ENCODE measurements around the gene ZNF629. TPM values are rescaled to one million over a fixed set of nuclear protein-coding genes. Genes with fewer than 3 reads are reported as not detected.

Gene ZNF629
- polyA plus RNA-seq, 1 of the 3 experiments (the other 2 are of a cell fraction) = 4.7 TPM

DNA sequence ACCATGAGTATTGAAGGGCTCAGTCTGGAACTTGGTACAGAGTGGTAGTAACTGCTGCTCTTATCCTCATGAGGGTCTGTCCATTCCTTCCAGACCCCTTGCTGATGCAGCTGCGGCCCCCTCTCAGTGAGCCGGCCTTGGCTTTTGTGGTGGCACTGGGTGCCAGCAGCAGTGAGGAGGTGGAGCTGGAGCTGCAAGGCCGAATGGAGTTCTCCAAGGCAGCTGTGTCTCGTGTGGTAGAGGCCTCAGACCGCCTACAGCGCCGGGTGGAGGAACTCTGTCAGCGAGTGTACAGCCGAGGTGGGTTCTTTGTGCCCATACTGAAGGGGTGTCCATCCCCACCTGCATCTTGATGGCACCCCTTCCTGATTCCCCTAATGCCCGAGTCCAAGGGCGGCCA, 22.9 kb downstream of the ZNF629 start (continued):
- TF ChIP-seq, protein P1, sequence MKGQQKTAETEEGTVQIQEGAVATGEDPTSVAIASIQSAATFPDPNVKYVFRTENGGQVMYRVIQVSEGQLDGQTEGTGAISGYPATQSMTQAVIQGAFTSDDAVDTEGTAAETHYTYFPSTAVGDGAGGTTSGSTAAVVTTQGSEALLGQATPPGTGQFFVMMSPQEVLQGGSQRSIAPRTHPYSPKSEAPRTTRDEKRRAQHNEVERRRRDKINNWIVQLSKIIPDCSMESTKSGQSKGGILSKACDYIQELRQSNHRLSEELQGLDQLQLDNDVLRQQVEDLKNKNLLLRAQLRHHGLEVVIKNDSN (IDR thresholded peaks at IDR 0.05; ENCODE audit: borderline replicate concordance, low read depth) = no peak
- TF ChIP-seq NRF1 (IDR thresholded peaks at IDR 0.05; ENCODE audit: low read depth, low read length) (no peak), RXRA (IDR thresholded peaks at IDR 0.05; ENCODE audit: borderline replicate concordance, low read depth) (no peak)
- TF ChIP-seq, protein P2, sequence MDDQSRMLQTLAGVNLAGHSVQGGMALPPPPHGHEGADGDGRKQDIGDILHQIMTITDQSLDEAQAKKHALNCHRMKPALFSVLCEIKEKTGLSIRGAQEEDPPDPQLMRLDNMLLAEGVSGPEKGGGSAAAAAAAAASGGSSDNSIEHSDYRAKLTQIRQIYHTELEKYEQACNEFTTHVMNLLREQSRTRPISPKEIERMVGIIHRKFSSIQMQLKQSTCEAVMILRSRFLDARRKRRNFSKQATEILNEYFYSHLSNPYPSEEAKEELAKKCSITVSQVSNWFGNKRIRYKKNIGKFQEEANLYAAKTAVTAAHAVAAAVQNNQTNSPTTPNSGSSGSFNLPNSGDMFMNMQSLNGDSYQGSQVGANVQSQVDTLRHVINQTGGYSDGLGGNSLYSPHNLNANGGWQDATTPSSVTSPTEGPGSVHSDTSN (IDR thresholded peaks at IDR 0.05) = no peak

DNA sequence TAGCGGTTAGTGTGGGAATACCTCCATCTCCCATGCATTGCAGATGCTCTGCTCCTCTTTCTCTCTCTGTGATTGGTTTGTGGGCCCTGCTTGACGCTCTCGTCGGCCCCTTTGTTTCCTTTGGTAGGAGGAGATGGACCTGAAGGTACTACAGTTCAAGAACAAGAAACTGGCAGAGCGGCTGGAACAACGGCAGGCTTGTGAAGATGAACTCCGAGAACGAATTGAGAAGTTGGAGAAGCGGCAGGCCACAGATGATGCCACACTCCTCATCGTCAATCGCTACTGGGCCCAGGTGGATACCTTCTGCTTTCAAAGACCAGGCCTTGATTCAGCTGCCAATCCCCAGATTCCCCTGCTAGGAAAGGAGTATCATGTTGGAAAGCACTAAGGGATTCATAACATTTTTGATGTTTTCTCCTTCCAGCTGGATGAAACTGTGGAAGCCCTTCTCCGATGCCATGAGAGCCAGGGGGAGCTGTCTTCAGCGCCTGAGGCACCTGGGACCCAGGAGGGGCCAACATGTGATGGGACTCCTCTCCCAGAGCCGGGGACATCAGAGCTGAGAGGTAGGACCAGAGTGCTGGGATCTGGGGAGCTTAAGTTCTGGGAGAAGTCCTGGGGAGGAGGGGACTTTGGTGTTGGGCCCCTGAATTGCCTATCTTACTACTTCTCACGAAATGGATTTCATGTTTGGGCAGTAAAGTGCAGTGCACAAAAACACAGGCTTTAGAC, 23.8 kb downstream of the ZNF629 start:
- H3K27ac ChIP-seq (ENCODE audit: low read depth in 2 of 2, low read length in 1 of 2) = peak overlapping the region in 1 of 2 experiments; percentile 79; a peak in 1 of 4 replicates
- H3K9me3 ChIP-seq = no peaks in the 10 kb centered on the region
- H3K36me3 ChIP-seq (replicated peaks in 1 of 2; ENCODE audit: control insufficient read depth in 1 of 2, insufficient read depth in 2 of 2, low read length in 1 of 2) = peaks cover 37 to 63% of the 10 kb centered on the region in 2 experiments
- 48% methylated on average over 15 of the region's 15 CpGs for WGBS (ENCODE audit: low lambda C conversion rate)
- no peaks in the 10 kb centered on the region for H3K27me3 ChIP-seq (ENCODE audit: insufficient read depth)
- POLR2A ChIA-PET = interaction anchor here (1.1 kb wide), 1 partner anchor 12 kb away, joined by 5 read pairs; no protein-coding TSS in a partner anchor
- peak overlapping the region; percentile 98 for H3K4me2 ChIP-seq
- peaks cover 7% of the 10 kb centered on the region for H3F3A ChIP-seq (replicated peaks; ENCODE audit: insufficient read depth)
- H3K9ac ChIP-seq = peak overlapping the region; percentile 89
- H2AFZ ChIP-seq (ENCODE audit: low read depth) = no peak overlapping the region
- peaks cover 15 to 26% of the 10 kb centered on the region in 2 experiments for H3K4me1 ChIP-seq (ENCODE audit: control insufficient read depth in 1 of 2, insufficient read depth in 2 of 2, low read depth in 1 of 2, low read length in 1 of 2)
- H3K9me2 ChIP-seq = no peaks in the 10 kb centered on the region
- TF ChIP-seq SIN3A (IDR thresholded peaks at IDR 0.05; ENCODE audit: borderline replicate concordance, low read depth, low read length) (no peak), POLR2AphosphoS5 (IDR thresholded peaks at IDR 0.05; ENCODE audit: low read depth, low read length) (no peak), ELF1 (IDR thresholded peaks at IDR 0.05) (no peak), NFIC (IDR thresholded peaks at IDR 0.05; ENCODE audit: borderline replicate concordance) (no peak), GABPA (IDR thresholded peaks at IDR 0.05; ENCODE audit: low read depth) (no peak), RFX5 (IDR thresholded peaks at IDR 0.05; ENCODE audit: low read length) (no peak), EZH2phosphoT487 (IDR thresholded peaks at IDR 0.05; ENCODE audit: borderline replicate concordance, low read depth) (no peak), MEF2A (IDR thresholded peaks at IDR 0.05; ENCODE audit: borderline replicate concordance, low read depth) (no peak), RAD21 (IDR thresholded peaks at IDR 0.05; ENCODE audit: low read length) (no peak), SMC3 (IDR thresholded peaks at IDR 0.05; ENCODE audit: low read depth, low read length) (no peak), NRF1 (IDR thresholded peaks at IDR 0.05; ENCODE audit: low read depth, low read length) (no peak)
- TF ChIP-seq, protein P1 (IDR thresholded peaks at IDR 0.05; ENCODE audit: borderline replicate concordance, low read depth) = no peak
- TF ChIP-seq, protein P3, sequence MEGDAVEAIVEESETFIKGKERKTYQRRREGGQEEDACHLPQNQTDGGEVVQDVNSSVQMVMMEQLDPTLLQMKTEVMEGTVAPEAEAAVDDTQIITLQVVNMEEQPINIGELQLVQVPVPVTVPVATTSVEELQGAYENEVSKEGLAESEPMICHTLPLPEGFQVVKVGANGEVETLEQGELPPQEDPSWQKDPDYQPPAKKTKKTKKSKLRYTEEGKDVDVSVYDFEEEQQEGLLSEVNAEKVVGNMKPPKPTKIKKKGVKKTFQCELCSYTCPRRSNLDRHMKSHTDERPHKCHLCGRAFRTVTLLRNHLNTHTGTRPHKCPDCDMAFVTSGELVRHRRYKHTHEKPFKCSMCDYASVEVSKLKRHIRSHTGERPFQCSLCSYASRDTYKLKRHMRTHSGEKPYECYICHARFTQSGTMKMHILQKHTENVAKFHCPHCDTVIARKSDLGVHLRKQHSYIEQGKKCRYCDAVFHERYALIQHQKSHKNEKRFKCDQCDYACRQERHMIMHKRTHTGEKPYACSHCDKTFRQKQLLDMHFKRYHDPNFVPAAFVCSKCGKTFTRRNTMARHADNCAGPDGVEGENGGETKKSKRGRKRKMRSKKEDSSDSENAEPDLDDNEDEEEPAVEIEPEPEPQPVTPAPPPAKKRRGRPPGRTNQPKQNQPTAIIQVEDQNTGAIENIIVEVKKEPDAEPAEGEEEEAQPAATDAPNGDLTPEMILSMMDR (IDR thresholded peaks at IDR 0.05) = no peak
- H3K79me2 ChIP-seq (ENCODE audit: insufficient read depth) = peaks cover 49% of the 10 kb centered on the region
- DNase-seq = no peak
- CTCF ChIA-PET = interaction anchor here (1.1 kb wide), 1 partner anchor 22 kb away, joined by 3 read pairs; no protein-coding TSS in a partner anchor
- H3K4me3 ChIP-seq (ENCODE audit: low read depth in 2 of 2, low read length in 1 of 2) = peak overlapping the region; percentile 95 to 97
- H4K20me1 ChIP-seq (ENCODE audit: insufficient read depth) = no peaks in the 10 kb centered on the region

Measured in SK-N-SH (cell line).